HL-60/S4 treated with retinoic acid at 250 ng/mL for 4 days and 3 days (cell line): ENCODE data around the gene KDM1B.

Experiments used
- in situ Hi-C: fragments of 300-500 bp; cut with MboI; formaldehyde crosslinking; loops from 2 replicates; pipeline ENCODE4 v1.7.0; 2022; ENCODE audit warnings: low sequenced_read_pairs

Gene KDM1B

DNA sequence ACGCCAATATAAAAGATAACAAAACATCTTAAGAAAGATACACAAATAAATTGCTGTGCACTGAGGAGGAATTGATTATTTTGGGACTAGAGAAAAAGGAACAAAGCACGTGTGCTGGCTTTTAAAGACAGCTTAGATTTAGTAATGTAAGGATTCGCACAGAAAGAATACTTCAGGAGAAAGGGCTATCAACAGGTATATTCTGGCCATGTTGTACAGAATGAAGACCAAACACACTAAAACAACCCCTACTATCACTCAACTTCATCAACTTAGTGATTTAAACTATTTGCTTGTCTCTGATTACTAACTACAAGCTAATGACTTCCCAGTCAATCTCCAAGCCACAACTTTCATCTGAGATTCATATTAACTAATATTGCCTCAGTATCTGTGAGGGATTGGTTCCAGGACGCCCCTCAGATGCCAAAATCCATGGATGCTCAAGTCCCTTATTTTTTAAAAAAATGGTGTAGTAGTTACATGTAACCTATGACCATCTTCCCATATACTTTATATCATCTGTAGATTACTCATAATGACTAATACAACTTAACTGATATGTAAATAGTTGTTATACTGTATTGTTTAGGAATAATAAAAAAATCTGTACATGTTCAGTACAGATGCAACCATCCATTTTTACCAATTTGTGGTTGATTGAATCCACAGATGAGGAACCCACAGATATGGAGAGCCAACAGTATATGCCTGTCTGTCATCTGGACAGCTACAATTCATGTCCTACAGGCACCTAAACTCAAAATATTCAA lies 104.6 kb downstream of the KDM1B start:
- in situ Hi-C loops = no loop called here

- in situ Hi-C loops = no loop called here
Measured at GRCh38 chr6:18260448-18261106, 105.4 kb downstream of the KDM1B start.

DNA sequence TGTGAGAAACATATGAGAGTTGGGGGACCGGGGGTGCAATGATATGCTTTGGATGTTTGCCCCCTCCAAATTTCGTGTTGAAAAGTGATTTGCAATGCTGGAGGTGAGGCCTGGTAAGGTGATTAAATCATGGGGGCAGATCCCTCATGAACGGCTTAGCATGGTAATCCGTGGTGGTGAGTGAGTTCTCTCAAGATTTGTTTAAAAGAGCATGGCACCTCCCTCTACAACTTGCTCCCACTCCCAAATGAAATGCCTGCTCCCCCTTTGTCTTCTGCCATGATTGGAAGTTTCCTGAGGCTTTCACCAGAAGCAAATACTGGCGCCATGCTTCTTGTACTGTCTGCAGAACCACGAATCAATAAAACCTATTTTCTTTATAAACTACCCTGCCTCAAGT lies 106.7 kb downstream of the KDM1B start:
- in situ Hi-C loops = no loop called here

DNA sequence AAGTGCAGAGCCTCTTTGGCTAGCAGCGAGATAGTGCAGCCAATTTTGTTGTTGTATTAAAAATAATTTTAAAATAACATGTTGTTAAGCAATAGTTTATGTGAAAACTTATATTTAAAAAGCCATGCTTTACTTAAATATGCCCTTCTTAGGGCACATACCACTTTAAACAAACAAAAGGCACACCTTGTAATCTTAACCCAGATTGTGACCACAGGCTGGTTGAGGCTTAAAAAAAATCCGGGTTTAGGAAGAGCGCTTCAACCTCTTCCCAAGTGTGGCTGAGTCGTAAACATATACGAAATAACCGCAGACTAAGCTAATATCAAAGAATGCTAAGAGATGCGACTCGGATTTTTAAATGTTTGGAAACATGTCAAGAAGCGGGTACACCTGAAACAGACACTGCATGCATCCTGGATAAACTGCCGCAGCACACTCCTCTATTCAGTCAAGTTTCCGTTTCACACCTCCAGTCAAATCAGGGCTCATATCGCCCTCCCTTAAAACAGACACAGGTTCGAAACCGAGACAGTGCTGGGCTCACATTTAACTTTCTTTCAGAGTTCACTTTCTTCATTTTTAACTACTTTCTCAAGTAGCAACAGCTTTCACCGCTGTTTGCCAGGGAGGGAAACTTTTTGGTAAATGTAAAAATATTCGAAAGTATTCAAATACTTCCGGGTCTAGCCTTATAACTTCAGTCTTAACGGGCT lies 107.6 kb downstream of the KDM1B start:
- in situ Hi-C loops = no loop called here

DNA sequence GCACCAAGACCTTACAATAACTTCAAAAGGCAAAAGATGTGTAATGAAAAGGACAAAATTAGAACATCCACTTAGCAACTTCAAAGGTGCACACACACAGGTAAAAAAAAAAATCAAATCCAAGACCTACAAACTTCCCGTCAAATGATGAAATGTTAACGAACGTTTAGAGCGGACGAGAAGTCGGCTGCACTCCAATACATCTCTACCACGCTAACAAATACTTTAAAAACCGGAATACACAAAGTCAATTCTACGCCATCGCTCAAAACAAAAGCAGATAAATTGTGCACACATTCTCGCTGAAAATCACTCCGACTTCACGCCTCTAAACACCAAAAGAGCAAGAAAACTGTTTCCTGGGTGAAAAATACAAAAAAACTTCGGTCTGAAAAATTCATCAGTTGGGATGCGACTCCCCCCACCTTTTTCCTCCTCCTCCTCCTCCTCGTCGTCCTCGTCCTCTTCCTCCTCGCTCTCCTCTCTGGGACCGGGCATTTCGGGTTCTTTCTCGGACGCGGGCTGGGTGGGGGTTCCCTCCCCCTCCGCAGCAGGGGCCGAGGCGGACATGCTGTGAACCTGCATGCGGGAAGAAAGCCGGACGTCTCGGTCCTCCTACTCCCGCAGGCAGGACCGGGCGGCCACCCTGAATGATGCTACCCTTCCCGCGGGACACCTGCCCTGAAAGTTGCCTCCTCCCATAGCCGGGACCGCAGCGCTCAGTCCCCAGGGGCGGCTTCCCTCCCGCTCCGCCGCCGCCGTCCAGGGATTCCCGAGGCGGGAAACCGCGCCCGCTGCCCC lies 108.4 kb downstream of the KDM1B start:
- in situ Hi-C loops = no loop called here

GRCh38 chr6:18264219-18264922 lies 109.1 kb downstream of the KDM1B start, which contains the start of gene DEK:
Gene DEK, minus strand, starts transcription at chr6:18264530. Its CDS starts 543 bp downstream, at chr6:18263987.
- in situ Hi-C loops = no loop called here

DNA sequence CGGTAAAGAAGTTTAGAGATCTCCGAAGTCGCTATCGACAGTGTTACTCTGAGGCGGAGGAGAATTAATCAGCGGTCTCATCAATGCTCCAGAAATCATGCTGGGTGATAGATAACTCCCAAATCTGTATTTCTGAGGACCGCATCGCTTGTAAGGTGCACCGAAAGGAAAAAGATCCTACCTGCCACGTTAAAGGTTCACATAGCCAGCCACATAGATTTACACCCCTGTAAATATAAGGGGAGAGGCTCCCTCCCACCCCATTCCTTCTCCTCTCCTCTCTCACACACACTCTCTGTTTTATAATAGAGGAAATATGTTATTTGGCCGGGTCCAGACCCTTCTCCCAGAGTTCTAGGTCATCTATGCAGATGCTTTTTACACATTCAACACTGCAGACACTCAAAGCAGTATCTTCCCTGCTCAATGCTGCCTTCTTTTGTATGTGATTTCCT lies 109.7 kb downstream of the KDM1B start:
- in situ Hi-C loops = no loop called here

DNA sequence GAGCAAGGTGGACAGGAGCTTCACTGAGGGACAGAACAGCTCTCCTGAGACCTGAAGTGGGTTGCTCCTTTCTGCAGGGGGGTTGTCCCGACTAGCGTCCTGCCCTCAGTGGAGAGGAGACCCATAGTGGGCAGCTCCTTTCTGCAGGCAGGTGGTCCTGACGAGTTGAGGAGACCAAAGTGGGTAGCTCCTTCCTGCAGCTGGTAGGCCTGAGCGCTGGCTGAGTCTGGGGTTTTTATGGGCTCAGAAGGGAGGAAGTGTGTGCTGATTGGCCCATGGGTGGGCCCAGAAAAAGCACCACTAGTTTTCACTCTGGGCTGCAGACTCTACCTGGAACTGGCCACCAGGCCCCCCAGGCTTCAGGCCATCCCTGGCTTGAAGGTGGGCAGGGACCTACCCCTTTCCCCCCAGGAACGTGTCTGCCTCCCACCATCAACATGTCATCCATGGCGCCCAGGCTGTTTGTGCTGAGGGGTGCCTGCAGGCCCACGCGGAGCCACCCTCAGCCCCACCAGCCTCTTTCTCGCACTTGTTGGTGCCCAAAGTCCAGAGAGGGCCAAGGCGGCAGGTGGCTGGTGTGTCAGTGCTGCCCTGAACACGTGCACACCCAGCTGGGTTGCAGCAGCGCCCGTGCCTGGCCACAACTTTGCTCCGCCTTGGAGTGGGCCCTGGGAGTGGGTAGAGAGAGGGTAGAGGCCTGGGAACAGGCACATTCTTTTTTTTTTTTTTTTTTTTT lies 110.7 kb downstream of the KDM1B start:
- in situ Hi-C loops = no loop called here

DNA sequence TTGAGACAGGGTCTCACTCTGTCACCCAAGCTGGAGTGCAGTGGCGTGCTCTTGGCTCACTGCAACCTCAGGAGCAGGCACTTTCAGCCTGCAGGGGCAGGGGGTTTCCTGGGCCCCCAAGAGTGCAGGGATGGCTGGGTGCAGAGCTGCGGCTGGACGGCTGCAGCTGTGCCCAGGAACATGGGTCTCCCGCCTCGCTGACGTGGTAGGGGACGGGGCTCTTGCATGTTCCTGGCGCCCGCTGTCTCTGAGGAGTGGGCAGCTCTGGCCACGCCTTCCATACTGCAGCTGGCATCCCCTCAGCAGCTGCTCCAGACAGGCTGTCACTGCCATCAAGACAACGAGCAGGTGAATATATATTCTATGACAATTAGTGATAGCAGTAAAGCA lies 111.3 kb downstream of the KDM1B start:
- in situ Hi-C loops = no loop called here

- in situ Hi-C loops = no loop called here
Measured at GRCh38 chr6:18268066-18268465, 112.8 kb downstream of the KDM1B start.

- in situ Hi-C loops = no loop called here
Measured at GRCh38 chr6:18269253-18269652, 114.0 kb downstream of the KDM1B start.

GRCh38 chr6:18269717-18270116 lies 114.5 kb downstream of the KDM1B start:
- in situ Hi-C loops = no loop called here

GRCh38 chr6:18270216-18270615 lies 115.0 kb downstream of the KDM1B start:
- in situ Hi-C loops = no loop called here
